C4-2B (cell line): ENCODE results near the gene IFNA8.
A peak's percentile ranks its signal among the peaks of the same experiment; 100 is the strongest.

Experiments used
- H3K27ac ChIP-seq: fragments of 450-650 bp; 2 replicates; pipeline ENCODE4 v1.5.1; 2017
- ZFX ChIP-seq: fragments of 450-650 bp; IDR thresholded peaks from 2 replicates; pipeline ENCODE4 v1.6.1; 2017
- TF ChIP-seq, protein P1 (sequence below): fragments of 450-650 bp; conservative IDR thresholded peaks from 2 replicates; pipeline ENCODE4 v1.5.1; 2017; ENCODE audit warnings: mild to moderate bottlenecking

IFNA8 gene

DNA sequence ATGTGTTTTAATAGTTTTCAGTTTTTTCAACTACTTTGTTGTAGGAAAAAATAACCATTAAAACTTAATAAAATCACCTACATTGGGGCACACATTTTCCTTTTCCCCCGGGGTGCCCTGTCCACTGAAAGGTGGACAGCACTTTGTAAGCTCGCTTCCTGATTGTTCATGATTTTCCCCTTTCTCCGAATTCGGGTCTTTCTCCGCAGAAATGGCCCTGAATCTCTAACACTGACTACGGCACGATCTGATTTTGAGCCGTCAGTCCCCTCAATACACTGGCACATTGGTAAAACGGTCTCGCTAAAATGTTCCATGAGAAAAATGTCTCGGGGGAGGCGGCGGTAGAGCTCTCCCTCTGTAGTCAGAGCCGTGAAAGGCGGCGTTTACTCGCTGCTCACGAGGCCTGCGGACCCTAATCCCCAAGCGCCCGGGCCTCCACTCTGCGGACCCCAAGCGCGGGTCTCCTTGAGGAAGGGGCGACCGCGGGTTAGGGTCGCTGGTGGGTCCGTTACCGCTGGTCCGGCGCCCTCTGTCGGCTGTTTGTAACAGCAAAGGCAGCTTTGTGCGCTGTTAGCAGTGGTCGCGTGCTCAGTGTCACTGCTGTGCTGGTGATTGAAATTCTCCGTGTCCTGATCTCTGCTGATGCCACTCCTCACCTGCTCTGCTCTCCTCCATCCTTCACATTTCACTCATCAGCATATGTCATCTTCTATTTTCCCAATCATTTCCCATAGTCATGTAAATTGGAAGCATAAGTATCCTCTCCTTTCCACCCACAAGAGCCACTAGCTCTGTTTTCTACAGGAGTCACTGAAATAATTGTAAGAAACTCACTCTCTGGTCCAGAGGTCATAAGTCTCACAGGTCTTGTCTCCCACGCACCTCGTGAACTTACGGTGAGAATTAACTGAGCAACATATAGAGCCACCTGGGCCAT is 12.9 kb upstream of the IFNA8 start:
- TF ChIP-seq, protein P1, sequence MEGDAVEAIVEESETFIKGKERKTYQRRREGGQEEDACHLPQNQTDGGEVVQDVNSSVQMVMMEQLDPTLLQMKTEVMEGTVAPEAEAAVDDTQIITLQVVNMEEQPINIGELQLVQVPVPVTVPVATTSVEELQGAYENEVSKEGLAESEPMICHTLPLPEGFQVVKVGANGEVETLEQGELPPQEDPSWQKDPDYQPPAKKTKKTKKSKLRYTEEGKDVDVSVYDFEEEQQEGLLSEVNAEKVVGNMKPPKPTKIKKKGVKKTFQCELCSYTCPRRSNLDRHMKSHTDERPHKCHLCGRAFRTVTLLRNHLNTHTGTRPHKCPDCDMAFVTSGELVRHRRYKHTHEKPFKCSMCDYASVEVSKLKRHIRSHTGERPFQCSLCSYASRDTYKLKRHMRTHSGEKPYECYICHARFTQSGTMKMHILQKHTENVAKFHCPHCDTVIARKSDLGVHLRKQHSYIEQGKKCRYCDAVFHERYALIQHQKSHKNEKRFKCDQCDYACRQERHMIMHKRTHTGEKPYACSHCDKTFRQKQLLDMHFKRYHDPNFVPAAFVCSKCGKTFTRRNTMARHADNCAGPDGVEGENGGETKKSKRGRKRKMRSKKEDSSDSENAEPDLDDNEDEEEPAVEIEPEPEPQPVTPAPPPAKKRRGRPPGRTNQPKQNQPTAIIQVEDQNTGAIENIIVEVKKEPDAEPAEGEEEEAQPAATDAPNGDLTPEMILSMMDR, result peak; percentile 91
- no peak for TF ChIP-seq ZFX
- H3K27ac ChIP-seq, result no peak overlapping the region

DNA sequence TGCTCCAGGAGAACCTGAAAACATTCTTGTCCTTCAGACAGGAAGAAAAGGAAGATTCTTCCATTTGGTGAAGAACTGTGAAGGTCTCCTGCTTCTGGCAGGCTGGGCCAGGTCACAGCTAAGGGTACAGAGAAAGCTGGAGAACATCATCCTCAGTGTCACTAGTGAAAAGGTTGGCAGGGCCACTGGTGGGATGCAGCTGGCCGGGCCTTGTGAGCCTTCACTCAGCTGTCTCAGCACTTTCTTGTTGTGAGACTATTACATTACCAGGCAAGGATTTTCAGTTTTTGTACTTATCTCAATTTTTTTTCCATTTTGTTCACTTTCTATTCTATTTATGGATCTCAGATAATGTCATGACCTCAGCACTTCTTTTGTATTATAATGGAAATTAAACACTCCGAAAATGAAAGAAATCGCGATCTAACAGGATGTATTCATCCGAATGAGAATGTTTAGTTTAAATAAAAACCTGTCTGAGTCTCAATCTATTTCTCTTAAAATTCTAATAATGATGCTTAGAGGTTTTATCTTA is 9.9 kb upstream of the IFNA8 start:
- H3K27ac ChIP-seq, result no peak overlapping the region
- no peak for TF ChIP-seq ZFX
- TF ChIP-seq, protein P1, result no peak

DNA sequence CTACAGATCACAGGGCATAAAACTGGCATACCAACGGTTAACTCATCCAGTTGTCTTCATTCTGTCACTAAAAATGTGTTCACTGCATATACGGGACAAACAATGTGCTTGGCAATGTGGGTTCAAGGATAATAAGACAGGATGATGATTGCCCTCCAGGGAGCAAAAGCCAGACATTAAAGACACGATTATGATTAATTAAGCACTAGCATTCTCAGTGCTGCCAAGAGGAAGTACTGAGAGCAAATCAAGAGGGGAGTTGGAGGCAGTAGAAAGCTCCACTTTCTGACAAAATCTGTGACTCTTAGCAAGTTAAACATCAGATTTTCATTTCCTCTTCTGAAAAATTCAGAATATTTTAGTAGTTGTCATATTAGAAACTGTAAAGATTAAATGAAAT is 9.0 kb upstream of the IFNA8 start:
- TF ChIP-seq, protein P1, result no peak
- TF ChIP-seq ZFX, result no peak
- H3K27ac ChIP-seq, result no peak overlapping the region

DNA sequence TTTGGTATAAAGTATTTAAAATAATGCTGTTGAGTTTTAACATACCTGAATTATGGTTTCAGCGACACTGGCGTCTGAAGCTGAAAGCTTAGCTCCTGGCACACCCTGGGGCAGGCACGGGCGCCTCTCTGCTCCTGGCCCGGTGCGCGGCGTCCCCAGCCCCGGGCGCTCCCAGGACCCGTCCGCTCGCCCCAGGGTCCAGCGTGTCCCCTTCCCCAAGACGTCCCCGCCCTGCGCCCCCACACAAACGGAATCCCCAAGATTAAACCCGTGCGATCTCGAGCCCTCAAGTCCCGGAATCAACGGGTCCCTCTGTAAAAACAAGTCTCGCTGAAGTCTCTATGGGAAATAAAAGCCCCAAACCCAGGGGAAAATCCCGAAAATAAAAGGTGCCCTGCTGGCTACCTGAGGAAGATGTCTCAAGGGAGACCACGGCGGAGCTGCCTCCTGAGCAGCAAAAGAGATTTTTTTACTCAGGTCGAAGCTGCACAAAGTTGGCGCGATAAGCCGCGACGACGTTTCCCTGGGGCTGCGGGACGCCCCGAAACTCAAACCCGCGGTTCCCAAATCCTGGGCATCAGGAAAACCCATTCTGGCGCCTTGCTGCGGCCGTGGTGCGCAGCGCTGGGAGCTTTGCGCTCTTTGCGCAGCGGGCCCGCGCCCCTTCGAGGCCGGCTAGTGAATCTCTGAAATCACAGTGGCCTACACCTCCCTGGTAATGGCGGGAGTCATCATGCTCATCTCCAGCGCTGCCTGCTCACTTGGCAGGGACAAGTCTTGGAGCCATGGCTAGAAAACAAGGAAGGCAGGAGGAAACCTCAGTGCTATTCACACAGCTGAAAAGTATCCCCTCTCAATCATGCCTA is 6.3 kb upstream of the IFNA8 start:
- TF ChIP-seq ZFX, result no peak
- TF ChIP-seq, protein P1, result no peak
- H3K27ac ChIP-seq, result no peak overlapping the region

DNA sequence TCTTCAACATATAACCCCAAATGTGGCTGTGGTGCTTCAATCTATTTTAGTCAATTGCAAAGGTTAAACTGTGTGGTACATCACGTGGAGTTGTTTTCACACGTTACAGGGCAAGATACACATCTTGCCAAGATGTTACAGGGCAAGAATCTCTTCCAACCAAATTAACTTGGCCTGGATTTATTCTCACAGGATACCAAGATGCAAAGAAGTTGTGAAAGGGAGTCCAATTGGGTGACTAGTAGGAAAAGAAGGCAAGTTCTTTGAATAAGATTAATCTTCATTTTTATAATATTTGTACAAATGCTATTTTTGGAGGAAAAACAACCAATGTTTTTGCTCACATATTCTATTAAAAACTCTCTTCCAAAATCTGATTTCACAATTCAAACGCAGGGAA is 4.8 kb upstream of the IFNA8 start:
- H3K27ac ChIP-seq, result no peak overlapping the region
- TF ChIP-seq ZFX, result no peak
- TF ChIP-seq, protein P1, result no peak

DNA sequence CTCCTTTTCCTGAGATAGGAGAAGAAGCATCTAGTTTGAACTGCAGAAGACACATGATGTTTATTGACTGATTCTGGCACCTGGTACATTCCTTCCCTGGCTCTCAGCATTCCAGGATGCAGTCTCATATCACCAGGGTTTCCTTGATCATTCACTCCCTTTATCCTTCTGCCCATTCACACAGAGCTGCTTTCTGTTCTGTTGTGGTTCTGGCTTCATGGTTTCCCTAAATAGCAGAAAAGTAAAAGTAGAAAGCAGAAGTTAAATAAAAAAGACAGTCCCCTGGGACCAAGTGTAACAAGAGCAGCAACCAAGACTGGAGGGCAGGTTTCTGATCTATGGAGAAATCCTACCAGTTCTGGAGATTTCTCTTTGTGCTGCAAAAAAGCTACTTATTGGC is 3.2 kb downstream of the IFNA8 start:
- no peak overlapping the region for H3K27ac ChIP-seq
- TF ChIP-seq, protein P1, result no peak
- TF ChIP-seq ZFX, result no peak
